GM19467 (cell line): Measurements from ENCODE around the gene EHHADH.

Source experiments
- ATAC-seq: cut with Tn5 transposase; IDR thresholded peaks from one replicate; pipeline ENCODE4 v1.9.1; 2021; ENCODE audit warnings: mild to moderate bottlenecking, moderate library complexity; ENCODE audit not compliant: unreplicated experiment

EHHADH gene

DNA sequence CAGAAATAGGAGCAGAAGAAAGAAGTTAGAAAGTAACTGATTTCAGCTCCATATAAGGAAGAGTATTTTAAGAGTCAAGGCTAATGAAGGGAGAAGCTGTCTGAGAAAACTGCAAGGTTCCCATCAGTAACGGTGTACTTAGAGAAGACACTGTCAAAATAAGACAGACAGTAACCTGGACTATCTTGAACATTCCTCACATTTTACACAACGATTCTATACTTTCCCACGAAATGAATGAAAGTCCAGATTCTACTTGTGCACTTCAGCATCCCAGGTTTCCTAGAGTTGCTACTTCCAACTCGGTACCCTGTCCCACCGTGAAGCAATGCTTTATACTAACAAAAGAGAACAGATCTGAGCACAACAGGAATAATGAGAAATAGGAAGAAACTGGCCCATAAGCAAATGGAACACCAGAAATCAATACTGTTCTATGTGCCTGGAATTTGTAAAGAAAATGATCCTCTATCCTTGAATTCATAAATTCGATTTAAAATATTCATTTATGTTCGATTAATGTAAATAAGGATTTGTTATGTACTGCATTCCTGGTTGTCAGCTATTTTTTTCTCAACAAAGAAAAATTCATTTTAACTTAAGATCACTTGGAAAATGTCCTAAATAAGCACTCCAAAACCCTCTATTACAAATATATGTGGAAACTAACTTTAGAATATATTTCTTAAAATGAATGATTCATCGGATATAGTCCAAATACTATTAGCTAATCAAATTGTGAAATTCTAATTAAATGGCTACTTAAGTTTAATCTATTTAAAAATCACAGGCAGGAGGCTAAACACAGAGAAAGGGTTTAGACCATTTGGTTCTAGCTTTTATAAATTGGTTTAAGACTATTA is 102.5 kb downstream of the EHHADH start:
- ATAC-seq, result no peak

DNA sequence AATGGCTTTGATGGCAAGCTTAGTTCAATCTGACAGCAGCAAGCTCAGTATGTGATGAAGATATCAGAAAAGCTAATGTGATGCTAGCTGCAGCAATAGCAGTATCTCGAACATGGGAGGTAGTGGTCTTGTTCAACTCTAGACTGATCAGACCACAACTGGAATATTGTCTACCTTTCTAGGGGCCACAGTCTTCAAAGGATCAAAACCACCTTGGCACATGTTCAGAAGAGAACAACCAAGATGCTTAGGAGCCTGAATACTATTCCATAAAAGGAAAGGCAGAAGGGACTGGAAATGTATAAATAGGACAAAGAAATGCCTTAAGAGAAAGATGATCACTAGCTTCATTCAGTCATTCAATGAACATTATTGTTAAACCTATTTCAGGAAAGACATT is 103.3 kb downstream of the EHHADH start:
- ATAC-seq, result no peak

DNA sequence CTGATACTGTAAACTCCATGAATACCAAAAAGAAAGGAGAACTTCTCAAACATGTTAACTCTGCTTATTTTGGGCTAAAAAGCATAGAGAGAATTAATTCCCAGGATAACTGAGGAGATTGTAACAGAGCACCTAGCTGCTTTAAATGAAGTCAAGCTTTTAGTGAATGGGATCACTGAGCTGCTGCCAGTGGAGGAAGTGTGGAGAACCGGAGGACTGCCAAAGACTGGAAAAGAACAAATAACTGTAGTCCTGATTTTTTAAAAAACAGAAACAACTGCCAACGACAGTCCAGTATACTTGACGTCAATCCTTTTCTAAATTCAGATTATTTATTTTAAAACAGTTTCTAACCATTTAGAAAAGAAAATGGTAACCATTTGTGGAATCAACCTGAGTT is 104.3 kb downstream of the EHHADH start:
- ATAC-seq, result no peak

DNA sequence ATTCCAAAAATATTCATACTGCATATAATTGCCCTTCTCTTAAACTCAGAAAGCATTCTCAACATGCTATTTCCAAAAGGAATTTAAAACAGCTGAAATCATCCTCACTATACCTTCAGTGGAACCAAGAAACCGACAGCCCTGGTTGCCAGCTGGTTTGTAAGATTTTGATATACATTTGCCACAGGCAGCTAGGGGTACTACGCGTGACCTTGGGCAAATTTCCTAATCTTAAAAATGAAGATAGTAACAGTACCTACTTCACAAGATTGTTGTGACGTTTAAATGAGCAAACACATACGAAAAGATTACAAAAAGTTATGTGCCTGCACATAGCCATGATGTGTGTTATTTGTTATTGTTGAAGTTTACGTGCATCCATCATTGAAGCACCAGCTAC is 108.3 kb downstream of the EHHADH start:
- no peak for ATAC-seq

DNA sequence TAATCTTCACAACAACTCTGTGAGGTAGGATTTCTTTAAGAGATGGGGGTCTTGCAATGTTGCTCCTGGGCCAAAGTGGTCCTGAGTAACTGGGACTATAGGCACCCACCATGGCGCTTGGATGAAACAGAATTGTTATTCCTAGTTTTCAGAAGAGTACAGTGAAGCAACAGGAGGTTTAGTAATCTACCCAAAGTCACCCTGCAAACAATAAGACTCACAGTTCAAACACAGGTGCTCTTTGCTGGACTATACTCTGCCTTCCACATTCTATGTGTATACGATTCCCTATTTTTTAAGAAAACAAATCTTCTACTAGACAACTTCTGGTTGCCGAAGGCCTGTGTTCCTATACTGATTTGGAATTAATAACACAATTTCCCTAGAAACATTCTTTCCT is 109.1 kb downstream of the EHHADH start:
- ATAC-seq, result no peak
